Calu3 (cell line): ENCODE results near the gene LRRC46. TPM values are rescaled to one million over a fixed set of nuclear protein-coding genes. Genes with fewer than 3 reads are reported as not detected.

ENCODE experiments used
- BruUV-seq: library from RNA; stranded (reverse); fragments of 400-500 nt; replicated peaks from 2 replicates; lab custom pipeline; 2021; lab: Mats Ljungman, UMichigan
- CTCF ChIA-PET: fragments of 300-600 bp; sonication (Branson Sonifier 250); formaldehyde crosslinking; loops from one replicate; lab custom pipeline; 2022; ENCODE audit warnings: antibody characterized with exemption; lab: Charles Lee
- DNase-seq: peaks from one replicate; pipeline ENCODE4 v3.0.0; 2022
- H3K27ac Mint-ChIP-seq: one replicate; pipeline ENCODE4 v1.8.0; 2022; ENCODE audit warnings: mixed read lengths; ENCODE audit not compliant: unreplicated experiment
- H3K27me3 Mint-ChIP-seq: one replicate; pipeline ENCODE4 v1.8.0; 2022; ENCODE audit warnings: mixed read lengths; ENCODE audit not compliant: unreplicated experiment
- H3K36me3 Mint-ChIP-seq: one replicate; pipeline ENCODE4 v1.8.0; 2022; ENCODE audit warnings: mild to moderate bottlenecking, moderate library complexity, mixed read lengths; ENCODE audit not compliant: insufficient read depth, unreplicated experiment
- H3K4me1 Mint-ChIP-seq: one replicate; pipeline ENCODE4 v1.8.0; 2022; ENCODE audit warnings: mild to moderate bottlenecking, low read depth, mixed read lengths; ENCODE audit not compliant: unreplicated experiment
- H3K4me3 Mint-ChIP-seq: one replicate; pipeline ENCODE4 v1.8.0; 2022; ENCODE audit warnings: mild to moderate bottlenecking, low read depth, moderate library complexity, mixed read lengths; ENCODE audit not compliant: unreplicated experiment
- H3K9me3 Mint-ChIP-seq: one replicate; pipeline ENCODE4 v1.8.0; 2022; ENCODE audit warnings: low read depth, mixed read lengths; ENCODE audit not compliant: unreplicated experiment
- intact Hi-C: fragments of 100-400 bp; cut with micrococcal nuclease; formaldehyde crosslinking; loops from one replicate; pipeline ENCODE4 v1.10.0; 2022; ENCODE audit not compliant: unreplicated experiment
- total RNA-seq: library from RNA; stranded (reverse); gene quantifications from 2 replicates; pipeline ENCODE4 v1.2.3, GENCODE V29; 2022
- TF ChIP-seq, protein P1 (sequence below): fragments of 200-600 bp; IDR thresholded peaks from one replicate; pipeline ENCODE4 v1.8.0; 2022; ENCODE audit warnings: antibody characterized with exemption; ENCODE audit not compliant: unreplicated experiment

LRRC46 gene
- total RNA-seq, 1 experiment from 2014 or later = 2.9 TPM

DNA sequence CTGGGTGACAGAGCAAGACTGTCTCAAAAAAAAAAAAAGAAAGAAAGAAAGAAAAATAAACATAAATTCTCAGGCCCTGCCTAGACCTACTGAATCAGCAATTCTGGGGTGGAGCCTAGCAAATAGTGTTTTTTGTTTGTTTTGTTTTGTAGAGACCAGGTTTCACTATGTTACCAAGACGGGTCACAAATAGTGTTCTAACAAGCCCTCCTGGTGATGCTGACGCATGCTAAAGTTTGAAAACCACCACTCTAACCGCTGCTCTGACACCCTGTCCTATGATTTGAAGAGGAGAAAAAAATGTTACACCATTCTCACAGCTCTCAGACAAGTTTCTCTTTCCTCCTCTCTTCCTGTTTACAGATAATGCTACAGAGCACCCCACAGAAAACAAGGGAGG lies 1.6 kb upstream of the LRRC46 start:
- H3K9me3 Mint-ChIP-seq = no peaks in the 10 kb centered on the region
- peaks cover 71% of the 10 kb centered on the region for H3K36me3 Mint-ChIP-seq
- intact Hi-C loops = no loop called here
- CTCF ChIA-PET = interaction anchor here (2.0 kb wide), 1 partner anchor 11 kb away, joined by 18 read pairs; the partner anchor contains the start of gene SCRN2
- no peak for DNase-seq
- no peak overlapping the region for H3K27ac Mint-ChIP-seq
- H3K4me3 Mint-ChIP-seq = peak overlapping the region; percentile 95
- no peaks in the 10 kb centered on the region for H3K27me3 Mint-ChIP-seq
- BruUV-seq = no TSS peak
- TF ChIP-seq, protein P1, sequence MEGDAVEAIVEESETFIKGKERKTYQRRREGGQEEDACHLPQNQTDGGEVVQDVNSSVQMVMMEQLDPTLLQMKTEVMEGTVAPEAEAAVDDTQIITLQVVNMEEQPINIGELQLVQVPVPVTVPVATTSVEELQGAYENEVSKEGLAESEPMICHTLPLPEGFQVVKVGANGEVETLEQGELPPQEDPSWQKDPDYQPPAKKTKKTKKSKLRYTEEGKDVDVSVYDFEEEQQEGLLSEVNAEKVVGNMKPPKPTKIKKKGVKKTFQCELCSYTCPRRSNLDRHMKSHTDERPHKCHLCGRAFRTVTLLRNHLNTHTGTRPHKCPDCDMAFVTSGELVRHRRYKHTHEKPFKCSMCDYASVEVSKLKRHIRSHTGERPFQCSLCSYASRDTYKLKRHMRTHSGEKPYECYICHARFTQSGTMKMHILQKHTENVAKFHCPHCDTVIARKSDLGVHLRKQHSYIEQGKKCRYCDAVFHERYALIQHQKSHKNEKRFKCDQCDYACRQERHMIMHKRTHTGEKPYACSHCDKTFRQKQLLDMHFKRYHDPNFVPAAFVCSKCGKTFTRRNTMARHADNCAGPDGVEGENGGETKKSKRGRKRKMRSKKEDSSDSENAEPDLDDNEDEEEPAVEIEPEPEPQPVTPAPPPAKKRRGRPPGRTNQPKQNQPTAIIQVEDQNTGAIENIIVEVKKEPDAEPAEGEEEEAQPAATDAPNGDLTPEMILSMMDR = no peak
- H3K4me1 Mint-ChIP-seq = peaks cover 9% of the 10 kb centered on the region

DNA sequence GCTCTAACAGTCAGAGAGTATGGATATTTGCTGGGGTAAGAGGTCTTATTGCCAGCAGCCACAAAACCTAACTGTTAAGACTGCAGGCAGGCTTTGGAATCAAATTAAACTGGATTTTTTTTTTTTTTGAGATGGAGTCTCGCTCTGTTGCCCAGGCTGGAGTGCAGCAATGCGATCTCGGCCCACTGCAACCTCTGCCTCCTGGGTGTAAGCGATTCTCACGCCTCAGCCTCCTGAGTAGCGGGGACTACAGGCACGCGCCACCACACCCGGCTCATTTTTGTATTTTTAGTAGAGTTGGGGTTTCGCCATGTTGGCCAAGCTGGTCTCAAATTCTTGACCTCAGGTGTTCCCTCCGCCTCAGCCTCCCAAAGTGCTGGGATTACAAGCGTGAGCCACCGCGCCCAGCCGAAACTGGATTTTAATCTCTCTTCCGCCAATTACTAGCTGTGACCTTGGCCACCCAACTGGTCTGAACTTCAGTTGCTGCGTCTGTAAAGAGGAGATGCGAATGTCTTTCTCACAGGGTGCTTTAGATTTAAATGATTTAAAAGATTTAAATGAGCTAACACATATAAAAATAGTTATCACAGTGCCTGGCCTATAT lies 971 bp upstream of the LRRC46 start:
- DNase-seq = no peak
- TF ChIP-seq, protein P1 = no peak
- H3K27me3 Mint-ChIP-seq = no peaks in the 10 kb centered on the region
- CTCF ChIA-PET = interaction anchor here (0.8 to 2.0 kb wide), 8 partner anchors 9 to 1846 kb away, joined by 3 to 18 read pairs (median 6); partner anchors contain the start of genes OSBPL7 and SCRN2
- peak overlapping the region; percentile 89 for H3K27ac Mint-ChIP-seq
- peak overlapping the region; percentile 95 for H3K4me3 Mint-ChIP-seq
- H3K4me1 Mint-ChIP-seq = peaks cover 9% of the 10 kb centered on the region
- no peaks in the 10 kb centered on the region for H3K9me3 Mint-ChIP-seq
- BruUV-seq = no TSS peak
- peaks cover 65% of the 10 kb centered on the region for H3K36me3 Mint-ChIP-seq
- intact Hi-C loops = loop anchor here (1.0 kb wide), 1 partner anchor 54 kb away; no protein-coding TSS in a partner anchor

DNA sequence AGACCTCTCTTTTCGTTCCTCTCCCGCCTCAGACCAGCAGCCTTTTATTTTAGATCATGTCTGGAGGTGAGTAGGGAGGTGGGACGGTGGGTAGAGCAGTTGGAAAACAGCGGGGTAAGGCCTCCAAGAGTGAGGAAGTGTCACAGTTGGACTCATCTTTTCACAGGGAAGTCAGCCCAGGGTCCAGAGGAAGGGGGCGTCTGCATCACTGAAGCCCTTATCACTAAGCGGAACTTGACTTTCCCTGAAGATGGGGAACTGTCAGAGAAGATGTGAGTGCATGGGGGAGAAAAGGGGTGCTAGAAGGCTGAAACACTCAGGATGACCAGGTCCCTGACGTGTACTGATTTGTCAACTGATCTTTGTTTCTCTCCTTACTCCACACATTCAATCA lies 461 bp downstream of the LRRC46 start:
- CTCF ChIA-PET = interaction anchor here (0.7 to 2.0 kb wide), 13 partner anchors 9 to 195 kb away, joined by 3 to 18 read pairs (median 6); partner anchors contain the start of genes OSBPL7, SCRN2, SP2 and SP6
- Mint-ChIP-seq H3K27ac (peak overlapping the region; percentile 89), H3K4me3 (peak overlapping the region; percentile 95)

DNA sequence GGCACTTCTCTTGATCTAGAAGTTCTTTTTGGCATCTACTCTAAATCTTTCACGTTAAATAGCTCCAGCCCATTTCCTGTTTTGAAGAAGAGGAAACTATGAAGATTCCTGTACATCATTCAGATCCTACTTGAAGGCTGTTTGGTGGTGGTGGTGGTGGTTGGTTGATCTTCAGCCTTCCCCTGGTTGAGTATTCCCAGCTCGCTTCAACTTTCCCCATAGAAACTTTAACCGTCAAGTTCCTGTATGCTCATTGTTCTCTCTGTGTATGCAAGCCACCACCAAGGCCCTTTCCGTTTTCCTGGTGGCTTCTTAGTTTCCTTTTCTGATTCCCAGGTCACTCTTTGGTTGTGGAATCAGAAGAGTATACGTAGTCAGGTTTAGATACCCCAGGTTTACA lies 3.3 kb downstream of the LRRC46 start:
- H3K27ac Mint-ChIP-seq = no peak overlapping the region
- no peak overlapping the region for H3K4me3 Mint-ChIP-seq
- intact Hi-C loops = no loop called here
- no peak for DNase-seq
- no TSS peak for BruUV-seq
- H3K4me1 Mint-ChIP-seq = peaks cover 9% of the 10 kb centered on the region
- TF ChIP-seq, protein P1 = no peak
- H3K27me3 Mint-ChIP-seq = no peaks in the 10 kb centered on the region
- CTCF ChIA-PET = interaction anchor here (0.6 kb wide), 1 partner anchor 8 kb away, joined by 3 read pairs; no protein-coding TSS in a partner anchor
- H3K36me3 Mint-ChIP-seq = peaks cover 33% of the 10 kb centered on the region
- H3K9me3 Mint-ChIP-seq = no peaks in the 10 kb centered on the region

More for the DNA sequence above, 461 bp downstream of the LRRC46 start:
- Mint-ChIP-seq H3K36me3 (peaks cover 51% of the 10 kb centered on the region), H3K27me3 (no peaks in the 10 kb centered on the region), H3K9me3 (no peaks in the 10 kb centered on the region), H3K4me1 (peaks cover 9% of the 10 kb centered on the region)
- TF ChIP-seq, protein P1 = no peak
- no peak for DNase-seq
- no TSS peak for BruUV-seq
- intact Hi-C loops = loop anchor here (1.0 kb wide), 1 partner anchor 56 kb away; no protein-coding TSS in a partner anchor
